AG10803 (cell line): ENCODE results near the gene PARP15.
"Not testable (repeated sequence)": the region's sequence is repeated elsewhere in the genome, so short reads cannot be mapped to it uniquely, and the experiment has no call there.

Experiments
- DNase-seq: peaks from one replicate; pipeline ENCODE4 v3.0.0; 2010; ENCODE audit warnings: low read depth
- H3K4me3 ChIP-seq: 2 replicates; pipeline ENCODE4 v1.5.1; 2011; ENCODE audit warnings: mild to moderate bottlenecking, low read length, control low read depth
- TF ChIP-seq, protein P1 (sequence below): conservative IDR thresholded peaks from 2 replicates; pipeline ENCODE4 v1.5.1; 2011; ENCODE audit warnings: mild to moderate bottlenecking, low read length, control low read depth, inconsistent platforms

Gene PARP15

GRCh38 chr3:122646146-122646988 lies 68.9 kb downstream of the PARP15 start:
- TF ChIP-seq, protein P1, sequence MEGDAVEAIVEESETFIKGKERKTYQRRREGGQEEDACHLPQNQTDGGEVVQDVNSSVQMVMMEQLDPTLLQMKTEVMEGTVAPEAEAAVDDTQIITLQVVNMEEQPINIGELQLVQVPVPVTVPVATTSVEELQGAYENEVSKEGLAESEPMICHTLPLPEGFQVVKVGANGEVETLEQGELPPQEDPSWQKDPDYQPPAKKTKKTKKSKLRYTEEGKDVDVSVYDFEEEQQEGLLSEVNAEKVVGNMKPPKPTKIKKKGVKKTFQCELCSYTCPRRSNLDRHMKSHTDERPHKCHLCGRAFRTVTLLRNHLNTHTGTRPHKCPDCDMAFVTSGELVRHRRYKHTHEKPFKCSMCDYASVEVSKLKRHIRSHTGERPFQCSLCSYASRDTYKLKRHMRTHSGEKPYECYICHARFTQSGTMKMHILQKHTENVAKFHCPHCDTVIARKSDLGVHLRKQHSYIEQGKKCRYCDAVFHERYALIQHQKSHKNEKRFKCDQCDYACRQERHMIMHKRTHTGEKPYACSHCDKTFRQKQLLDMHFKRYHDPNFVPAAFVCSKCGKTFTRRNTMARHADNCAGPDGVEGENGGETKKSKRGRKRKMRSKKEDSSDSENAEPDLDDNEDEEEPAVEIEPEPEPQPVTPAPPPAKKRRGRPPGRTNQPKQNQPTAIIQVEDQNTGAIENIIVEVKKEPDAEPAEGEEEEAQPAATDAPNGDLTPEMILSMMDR = no peak
- H3K4me3 ChIP-seq = no peak overlapping the region
- DNase-seq = no peak

DNA sequence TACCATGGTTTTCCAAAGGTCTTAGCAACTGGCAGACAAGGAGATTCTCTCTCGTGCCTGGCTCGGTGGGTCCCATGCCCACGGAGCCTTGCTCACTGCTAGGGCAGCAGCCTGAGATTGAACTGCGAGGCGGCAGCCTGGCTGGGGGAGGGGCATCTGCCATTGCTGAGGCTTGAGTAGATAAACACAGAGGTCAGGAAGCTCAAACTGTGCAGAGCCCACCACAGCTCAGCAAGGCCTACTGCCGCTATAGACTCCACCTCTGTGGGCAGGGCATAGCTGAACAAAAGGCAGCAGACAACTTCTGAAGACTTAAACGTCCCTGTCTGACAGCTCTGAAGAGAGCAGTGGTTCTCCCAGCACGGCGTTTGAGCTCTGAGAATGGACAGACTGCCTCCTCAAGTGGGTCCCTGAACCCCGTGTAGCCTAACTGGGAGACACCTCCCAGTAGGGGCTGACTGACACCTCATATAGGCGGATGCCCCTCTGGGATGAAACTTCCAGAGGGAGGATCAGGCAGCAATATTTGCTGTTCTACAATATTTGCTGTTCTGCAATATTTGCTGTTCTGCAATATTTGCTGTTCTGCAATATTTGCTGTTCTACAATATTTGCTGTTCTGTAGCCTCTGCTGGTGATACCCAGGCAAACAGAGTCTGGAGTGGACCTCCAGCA lies 73.9 kb downstream of the PARP15 start:
- DNase-seq, H3K4me3 ChIP-seq: not testable (repeated sequence)

DNA sequence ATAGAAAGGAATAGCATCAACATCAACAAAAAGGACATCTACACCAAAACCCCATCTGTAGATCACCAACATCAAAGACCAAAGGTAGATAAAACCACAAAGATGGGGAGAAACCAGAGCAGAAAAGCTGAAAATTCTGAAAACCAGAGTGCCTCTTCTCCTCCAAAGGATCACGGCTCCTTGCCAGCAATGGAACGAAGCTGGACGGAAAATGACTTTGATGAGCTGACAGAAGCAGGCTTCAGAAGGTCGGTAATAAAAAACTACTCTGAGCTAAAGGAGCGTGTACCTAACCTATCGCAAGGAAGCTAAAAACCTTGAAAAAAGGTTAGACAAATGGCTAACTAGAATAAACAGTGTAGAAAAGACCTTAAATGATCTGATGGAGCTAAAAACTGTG lies 74.5 kb downstream of the PARP15 start:
- H3K4me3 ChIP-seq, DNase-seq: not testable (repeated sequence)

DNA sequence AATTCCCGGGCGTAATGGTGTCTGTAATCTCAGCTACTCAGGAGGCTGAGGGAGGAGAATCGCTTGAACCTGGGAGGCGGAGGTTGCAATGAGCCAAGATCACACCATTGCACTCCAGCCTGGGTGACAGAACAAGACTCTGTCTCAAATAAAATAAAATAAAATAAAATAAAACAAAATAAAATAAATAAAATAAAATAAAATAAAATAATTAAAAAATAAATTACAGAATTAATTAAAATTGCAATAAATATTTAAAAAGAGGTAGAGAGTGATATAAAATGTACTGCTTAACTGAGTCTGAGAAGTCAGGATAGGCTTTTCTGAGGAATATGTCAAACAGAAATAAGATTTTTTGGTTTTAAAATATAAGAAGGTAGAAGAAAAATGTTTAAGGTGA lies 80.9 kb downstream of the PARP15 start:
- H3K4me3 ChIP-seq = not testable (repeated sequence)

DNA sequence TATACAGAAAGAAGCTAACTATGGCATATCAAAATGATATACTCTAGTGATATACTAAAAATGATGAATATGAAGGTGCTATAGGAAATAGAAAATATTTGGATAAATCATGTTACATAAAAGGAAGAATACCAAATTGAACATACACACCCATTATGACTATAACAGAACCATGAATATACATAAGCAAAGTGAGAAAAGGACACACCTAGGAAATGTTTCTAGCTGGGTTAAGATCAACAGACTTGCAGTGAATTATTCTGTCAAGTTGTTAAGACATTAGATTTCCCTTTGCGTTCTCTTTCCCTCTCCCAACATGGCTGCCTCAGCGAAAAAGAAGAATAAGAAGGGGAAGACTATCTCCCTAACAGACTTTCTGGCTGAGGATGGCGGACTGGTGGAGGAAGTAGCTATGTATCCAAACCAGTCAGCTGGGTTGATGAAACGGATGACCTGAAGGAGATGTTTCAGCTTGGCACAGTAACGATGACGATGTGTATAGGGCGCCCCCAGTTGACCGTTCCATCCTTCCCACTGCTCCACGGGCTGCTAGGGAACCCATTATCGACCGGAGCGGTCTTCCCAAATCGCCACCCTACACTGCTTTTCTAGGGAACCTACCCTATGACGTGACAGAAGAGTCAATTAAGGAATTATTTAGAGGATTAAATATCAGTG lies 83.0 kb downstream of the PARP15 start:
- DNase-seq = no peak
- H3K4me3 ChIP-seq = no peak overlapping the region
- TF ChIP-seq, protein P1 = no peak

More for the DNA sequence above, 80.9 kb downstream of the PARP15 start:
- not testable (repeated sequence) for DNase-seq

DNA sequence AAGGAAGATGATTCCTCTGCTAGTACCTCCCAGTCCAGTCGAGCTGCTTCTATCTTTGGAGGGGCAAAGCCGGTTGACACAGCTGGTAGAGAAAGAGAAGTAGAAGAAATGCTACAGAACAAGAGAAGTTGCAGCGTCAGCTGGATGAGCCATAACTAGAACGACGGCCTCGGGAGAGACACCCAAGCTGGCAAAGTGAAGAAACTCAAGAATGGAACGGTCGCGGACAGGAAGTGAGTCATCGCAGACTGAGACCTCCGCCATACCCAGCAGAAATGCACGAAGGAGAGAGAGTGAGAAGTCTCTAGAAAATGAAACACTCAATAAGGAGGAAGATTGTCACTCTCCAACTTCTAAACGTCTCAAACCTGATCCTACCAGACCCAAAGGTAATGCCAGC lies 84.2 kb downstream of the PARP15 start:
- no peak overlapping the region for H3K4me3 ChIP-seq
- no peak for DNase-seq
- TF ChIP-seq, protein P1 = no peak

DNA sequence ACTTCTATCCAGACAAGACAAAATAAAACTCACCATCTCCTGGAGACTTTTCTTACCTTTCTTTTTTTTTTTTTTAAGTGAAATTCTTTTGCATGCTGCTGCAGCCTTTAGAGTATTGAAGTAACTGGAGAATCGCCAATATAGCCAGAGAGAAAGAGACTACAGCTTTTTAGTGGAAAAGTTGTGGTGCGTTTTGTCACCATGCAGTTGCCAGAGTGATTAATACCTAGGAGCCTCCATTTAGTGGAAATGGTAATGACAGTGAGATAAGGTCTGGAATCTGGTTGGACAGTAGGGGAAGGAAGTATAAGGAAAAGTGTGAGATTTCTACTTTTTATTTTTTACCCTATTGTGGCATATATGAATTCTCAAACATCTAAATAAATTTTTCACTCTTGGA lies 85.1 kb downstream of the PARP15 start:
- no peak for DNase-seq
- TF ChIP-seq, protein P1 = no peak
- H3K4me3 ChIP-seq = no peak overlapping the region

- TF ChIP-seq, protein P1 = no peak
- no peak overlapping the region for H3K4me3 ChIP-seq
- no peak for DNase-seq
Measured at GRCh38 chr3:122665226-122665786, 87.9 kb downstream of the PARP15 start.
